HG02938 (cell line): ENCODE results near the gene BTBD9.

Experiments
- ATAC-seq: cut with Tn5 transposase; IDR thresholded peaks from one replicate; pipeline ENCODE4 v1.9.1; 2021; ENCODE audit warnings: mild to moderate bottlenecking, moderate library complexity; ENCODE audit not compliant: unreplicated experiment

BTBD9 gene

DNA sequence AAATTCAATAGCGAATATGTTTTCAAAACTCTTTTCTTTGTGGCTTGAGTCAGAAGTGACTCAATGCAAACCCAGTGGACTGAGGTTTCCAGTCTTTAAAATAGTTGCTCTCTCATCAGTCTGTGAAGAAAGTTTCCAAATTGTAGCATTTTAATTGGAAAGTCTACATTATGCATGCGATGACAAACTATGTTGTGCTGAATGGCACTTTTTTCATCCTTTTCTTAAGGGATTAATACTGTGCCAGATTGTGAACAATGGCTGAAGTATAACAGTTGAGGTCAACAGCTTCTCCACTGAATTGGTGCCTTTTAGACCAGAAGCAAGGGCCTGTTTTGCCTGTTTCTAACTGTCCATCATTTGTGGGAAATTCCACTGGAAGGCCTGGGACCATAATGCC is 377.1 kb downstream of the BTBD9 start:
- no peak for ATAC-seq

DNA sequence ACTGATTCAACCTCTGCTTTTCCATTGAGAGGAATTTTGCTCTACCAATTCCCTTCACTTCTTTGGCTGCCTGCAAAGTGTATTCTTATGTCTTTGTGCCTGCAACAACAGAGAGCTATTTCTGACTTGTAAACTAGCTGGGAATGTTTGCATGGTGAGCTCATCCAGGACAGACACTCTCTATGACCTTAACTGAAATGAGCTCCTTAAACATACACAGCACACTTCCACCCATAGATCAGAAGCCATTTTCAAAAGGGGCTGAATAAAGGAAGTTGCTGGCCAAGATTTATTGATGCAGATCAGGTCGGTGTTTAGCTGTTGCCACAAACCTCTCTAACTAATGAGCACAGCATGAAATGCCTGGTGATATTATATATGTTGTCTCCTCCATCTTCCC is 377.7 kb downstream of the BTBD9 start:
- no peak for ATAC-seq

DNA sequence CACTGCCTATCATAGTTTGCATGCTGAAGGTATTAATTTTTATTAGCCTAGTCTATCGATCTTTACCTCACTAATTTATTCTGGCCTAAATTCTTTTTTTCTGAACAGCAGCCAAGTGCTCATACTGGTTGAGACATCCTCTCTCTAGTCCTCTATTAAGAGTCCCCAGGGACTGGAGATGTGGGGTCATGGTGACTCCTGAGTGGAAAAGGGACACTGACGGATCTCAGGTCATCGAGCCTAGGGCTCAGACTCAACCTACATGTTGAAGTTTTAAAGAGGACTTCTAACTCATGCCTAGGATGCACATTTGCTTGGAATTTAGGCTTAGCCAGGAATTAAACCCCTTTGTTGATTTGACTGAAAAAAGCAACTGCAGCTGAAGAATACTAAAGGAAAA is 378.1 kb downstream of the BTBD9 start:
- ATAC-seq: no peak

DNA sequence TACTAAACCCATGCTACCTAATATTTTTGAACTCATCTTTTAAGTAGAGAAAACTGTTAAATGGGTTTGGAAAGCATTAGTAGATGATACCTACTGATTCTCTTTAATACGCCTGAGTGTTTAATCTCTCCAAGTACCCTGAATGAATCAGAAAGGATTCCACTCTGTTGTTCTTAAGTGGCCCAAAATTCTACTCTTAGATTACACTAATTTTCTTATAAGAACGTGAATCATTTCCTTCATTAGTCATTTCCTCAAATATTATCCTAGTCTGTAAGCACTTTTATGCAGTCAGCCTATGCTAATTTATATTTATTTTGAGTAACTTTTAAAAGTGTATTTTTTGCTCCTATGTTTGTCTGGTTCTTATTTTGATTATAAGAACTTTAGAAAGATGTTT is 380.0 kb downstream of the BTBD9 start:
- no peak for ATAC-seq

DNA sequence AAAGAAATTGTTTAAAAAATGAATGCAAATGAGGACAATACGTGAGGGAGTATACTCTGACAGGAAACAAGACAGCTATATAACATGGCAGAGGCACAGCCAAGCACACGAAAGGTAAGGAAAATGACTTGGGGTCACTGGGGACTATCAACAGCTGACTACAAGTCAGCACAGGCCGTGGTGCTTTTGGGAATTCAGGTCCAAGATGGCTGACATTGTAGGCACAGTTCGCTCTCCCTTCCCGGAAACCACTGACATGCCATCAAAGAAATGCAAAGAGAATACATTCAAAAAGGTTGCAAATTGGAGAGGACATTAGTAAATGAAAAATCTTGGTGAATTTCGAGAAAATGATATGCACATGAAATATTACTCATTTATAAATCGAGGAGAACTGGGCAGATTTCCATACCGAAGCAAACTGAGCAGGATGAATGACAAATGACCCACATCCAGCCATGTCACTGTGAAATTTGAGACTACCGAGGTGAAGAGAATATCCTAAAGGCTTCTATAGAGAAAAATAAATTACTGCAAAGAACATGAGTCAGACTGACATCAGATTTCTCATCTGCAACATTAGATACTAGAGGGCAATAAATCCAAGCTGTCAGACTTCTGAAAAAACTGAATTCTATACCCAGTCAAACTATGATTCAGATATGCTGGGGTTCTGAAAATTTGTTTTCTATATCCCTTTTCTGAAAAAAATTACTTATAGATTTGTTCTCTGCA is 391.1 kb downstream of the BTBD9 start:
- ATAC-seq: no peak

DNA sequence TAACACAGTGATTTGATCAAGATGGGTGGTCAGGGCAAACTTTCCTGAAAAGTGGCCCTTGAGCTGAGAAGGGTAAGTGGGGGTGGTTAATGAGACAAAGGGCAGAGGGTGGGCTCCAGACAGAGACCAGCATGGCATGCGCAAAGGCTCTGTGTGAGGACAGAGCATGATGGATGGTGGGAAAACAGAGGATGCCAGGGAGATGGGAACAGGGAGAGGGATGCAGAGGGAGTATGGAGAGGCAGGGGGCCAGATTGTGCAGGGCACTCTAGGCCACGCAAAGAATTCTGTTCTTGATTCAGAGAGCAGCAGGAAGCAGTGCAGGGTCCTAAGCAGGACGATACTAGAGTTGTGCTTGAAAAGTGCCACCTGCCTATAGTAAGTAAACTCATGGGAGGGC is 394.4 kb downstream of the BTBD9 start:
- ATAC-seq: no peak

DNA sequence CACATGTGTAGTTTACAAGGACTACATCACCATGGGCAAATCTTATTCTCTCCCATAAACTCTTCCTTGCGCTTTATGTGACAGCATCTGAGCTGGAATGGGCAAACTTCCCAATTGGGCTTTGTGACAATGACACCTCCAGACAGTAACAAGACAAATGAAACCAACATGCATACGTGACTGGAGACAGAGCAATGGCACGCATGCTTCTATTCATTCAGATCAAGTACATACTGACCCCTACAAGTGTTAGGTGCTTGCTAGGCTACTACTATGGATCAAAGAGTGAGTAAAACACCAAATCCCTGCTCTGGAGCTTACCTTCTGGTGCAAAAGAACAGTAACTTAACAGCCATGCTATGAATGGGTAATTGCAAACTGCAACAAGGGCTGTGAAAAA is 394.9 kb downstream of the BTBD9 start:
- ATAC-seq: no peak

DNA sequence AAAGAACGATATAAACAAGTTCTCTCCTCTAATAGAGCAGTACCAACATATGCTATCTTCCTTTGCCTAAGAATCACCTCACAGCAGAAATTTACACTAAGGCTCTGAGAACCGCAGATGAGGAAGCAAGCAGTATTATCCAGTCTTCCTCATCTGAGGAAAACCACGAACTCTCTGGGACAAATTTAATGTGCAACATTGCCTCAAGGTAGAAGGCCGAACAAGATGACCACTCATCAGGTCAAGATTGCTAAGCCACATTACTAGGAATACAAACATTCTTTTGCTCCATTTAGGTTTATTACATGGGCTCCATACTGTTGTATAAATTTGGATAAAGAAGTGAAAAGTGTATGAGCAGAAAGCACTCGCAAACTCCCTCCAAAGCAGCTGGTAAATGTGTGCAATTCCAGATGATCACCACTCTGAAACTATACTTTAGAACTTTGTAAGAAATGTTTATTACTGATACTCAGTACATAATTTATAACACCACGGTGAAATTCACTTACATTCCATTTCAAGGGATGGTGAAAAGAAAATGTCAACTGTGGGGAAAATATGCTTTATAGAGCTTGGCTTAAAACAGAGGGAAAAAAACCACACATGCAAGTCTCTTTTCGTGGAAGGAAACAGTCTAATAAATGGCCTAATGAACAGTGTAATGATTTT is 398.4 kb downstream of the BTBD9 start:
- no peak for ATAC-seq

DNA sequence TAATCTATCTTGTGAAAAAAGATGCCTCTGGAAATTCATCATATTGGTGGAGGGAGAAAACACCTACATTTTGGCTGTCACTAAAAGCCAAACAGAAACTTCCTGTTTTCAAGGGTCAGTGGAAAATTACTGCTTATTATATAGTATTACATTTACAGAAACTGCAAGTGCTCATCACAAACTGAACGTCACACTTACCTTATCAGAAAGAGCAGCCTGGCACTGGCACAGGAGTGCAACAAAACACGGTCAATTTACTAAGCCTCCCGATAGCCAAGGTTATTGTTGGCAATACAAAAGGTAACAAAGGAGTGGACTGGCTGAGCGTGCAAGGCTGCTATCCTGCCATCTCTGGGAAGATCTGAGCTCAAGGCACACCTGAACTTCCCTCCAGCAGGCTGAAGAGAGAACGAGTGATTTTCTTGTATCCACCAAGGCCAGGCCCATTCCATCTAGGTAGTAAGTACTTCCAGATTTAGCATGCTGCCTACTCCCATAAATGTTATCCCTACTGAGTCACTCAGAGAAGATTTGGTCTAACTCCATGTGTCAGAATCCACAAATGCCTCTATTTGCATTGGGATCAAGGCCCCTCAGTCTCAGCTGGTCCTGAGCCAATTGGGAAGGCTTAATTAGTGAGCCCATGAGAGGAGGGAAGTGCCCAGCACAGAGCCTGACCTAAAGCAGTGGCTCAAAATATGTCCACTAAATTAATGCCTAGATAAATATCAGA is 399.8 kb downstream of the BTBD9 start:
- no peak for ATAC-seq

DNA sequence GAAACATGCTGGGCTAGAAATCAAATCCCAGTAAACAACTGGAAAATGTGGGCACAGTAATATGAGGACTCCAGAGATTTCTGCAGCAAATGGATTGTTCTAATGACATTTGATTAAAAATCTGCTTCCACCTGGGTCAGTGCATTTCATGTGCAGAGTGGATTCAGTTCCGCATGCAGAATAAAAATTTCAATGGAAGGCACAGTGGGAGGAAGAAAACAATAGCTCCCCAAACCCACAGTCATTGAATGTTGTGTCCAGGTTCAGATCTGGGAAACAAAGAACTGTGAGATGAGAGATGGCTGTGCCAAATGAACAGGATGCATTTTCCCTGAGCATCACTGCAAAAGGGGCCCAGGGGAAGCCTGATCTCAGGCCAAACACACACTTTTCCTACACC is 403.1 kb downstream of the BTBD9 start:
- no peak for ATAC-seq

DNA sequence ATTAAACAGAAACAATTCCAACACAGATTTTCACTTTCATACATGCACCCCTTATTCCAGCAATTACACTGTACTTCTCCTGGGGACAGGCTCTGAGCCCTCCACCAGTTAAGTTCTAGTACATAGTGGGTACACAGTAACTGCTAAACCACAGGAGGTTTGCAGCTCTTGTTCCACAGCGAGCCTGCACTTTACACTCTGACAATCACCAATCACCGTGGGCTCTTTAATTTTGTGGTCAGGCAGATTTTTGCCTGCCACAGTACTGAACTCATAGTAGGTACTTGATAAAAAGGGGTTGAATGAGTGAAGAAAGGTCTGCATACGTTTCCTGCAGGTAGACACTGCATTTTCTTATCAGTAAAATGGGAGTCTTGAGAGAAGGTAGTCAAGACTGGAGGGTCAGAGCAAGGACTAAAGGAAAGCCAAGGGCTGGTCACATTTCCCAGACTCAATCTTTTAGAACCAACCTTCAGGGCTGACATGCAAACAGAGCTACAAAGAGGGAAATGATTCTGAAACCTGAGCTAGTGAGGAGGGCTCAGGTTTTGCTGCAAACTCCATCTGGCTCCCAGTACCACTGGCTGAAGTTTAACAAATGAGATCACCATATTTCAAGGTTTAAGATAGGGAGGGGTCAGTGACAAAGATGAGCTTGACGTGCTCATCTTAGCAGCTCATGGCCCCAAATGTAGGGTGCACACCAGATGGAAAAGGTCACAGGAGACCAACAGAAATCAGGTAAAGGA is 404.6 kb downstream of the BTBD9 start:
- ATAC-seq: peak; percentile 58

DNA sequence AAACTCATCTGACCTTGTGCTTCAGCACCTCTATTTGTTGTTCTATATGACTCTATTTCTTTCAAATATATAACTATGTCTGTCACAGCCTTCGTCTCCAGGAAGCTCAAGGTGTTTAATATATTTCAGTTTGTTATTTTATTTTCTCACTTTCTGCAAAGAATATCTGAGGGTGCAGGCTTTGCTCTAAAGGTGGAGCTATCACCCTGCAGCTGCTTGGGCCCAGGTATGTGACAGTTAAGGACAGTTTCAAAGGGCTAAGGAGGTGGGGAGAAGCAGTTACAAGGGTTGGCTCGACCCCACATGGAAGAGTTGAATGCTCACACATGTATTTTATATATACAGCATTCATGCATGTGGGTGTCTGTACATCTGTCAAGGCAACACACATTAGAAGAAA is 405.6 kb downstream of the BTBD9 start:
- ATAC-seq: no peak

DNA sequence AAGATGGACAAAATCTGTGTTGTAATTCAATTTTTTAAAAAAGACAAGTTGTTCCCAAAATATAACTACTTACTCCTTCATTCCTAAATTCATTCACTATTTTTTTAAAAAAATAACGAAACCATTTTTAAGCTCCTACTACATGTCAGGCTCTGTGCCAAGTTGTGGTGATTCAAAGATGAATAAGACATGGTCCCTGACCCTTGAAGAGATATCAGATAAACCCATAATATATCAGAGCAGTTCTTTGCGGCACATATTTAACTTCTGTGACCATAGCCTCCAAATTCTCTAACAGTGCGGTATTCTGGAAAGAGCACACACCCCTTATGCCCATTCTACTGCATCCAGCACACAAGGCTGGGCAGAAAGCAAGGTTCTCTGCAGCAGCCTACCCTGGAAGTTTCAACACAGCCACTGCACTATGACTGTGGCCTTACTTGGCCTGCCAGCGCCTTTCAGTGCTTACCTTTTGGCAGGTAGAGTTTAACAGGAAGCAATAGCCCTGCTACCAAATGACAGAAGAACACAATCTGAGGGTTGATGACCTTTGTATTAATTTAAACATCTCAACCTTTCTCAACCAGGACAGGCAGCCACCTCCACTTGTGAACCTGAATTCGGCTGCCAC is 406.5 kb downstream of the BTBD9 start:
- ATAC-seq: no peak

DNA sequence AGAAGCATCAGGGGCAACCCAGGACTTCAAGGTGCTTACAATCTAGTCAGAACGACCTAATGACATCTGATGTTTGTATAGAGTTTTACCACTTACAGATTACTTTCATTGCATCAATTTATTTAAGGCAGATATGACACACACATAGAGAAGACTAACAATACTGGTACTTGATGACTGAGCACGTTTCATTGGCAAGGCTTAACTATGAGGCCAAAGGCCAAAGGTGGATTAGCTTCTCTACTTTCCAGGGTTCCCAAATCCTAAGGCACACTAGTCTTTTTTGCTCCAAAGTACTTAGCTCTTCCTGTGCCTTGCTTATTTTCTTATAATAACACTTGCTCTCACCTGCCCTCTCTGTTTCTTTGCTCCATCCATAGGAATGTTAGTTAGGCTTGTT is 414.0 kb downstream of the BTBD9 start:
- no peak for ATAC-seq

DNA sequence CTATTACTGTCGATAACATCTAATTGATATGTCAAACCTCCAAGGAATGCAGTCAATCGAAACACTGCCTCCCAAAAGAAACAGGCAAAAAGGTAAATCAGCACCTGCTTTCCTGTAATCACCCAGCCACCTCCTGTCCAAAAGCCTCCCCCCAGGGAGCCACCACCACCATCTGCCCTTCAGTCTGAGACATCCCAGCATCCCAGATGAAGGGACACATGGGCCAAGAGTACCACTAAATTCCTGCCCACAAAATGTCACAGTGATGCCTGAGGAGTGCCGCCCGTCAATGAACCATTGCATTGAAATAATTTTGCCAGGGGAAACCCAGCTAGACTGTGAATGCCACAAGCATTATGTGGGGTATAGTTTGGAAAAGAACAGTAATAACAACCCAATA is 418.5 kb downstream of the BTBD9 start:
- ATAC-seq: no peak

DNA sequence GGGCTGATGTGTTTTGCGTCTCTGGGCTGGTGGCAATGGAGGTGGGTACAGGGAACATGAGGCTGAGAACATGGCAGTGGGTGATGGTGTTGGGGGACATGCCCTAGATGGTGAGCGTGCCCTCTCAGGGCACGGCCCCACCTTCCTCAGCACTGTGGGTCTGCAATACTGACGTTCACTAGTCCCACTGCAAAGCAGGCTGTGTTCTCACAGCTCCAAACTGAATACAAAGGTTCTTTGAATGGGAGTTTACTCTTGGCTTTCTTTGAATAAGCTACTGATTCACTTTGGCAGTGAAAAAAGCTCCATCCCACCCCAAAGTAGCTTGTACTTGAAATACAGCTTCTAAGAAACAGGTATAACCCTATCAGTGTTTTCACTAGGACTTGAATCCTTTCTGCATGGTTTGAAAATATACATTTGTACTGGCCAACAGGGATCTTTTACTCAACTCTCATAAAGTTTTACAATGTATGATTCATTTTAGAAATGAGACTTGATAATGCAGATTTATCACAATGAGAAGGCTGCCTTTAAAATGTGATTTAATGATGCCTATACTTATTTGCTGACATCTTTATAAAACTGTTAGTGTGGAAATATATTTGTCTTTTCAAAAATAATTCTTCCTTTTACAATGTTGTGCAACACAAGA is 419.5 kb downstream of the BTBD9 start:
- ATAC-seq: no peak

DNA sequence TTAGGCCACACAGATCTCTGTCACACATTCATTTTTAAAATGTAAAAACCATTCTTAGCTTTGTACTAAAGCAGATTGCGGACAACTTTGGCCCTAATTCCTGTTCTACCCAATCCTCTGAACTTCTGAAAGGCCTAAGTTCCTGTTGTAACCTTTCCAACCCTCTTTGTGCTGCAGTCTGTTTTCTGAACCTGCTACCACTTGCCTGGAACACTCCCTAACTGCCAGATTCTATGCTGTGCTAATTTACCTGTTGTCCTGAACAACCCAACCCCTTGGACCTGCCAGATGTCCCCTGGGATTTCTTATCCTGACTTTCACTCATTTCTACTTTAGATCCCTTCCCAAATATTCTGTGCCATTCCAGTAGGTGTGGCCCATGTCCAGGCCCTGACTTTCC is 421.5 kb downstream of the BTBD9 start:
- no peak for ATAC-seq

DNA sequence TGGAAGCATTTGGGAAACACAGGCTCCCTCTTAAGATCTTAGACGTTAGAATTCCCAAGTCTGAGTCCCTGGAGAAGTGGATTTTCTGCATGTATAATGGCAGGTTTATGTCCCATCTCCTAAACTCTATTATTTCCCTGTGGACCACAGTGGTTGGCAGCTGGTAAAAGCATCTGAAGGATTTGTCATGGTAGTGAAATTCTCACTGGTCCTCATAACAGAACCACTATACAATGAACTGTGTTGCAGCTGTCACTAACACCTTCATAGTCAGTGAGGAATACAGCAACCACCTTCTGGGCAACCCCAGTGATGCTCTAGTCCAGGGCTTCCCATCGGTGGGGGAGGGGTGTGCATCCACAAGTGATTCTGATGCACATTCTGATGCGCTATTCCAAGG is 423.3 kb downstream of the BTBD9 start:
- no peak for ATAC-seq

DNA sequence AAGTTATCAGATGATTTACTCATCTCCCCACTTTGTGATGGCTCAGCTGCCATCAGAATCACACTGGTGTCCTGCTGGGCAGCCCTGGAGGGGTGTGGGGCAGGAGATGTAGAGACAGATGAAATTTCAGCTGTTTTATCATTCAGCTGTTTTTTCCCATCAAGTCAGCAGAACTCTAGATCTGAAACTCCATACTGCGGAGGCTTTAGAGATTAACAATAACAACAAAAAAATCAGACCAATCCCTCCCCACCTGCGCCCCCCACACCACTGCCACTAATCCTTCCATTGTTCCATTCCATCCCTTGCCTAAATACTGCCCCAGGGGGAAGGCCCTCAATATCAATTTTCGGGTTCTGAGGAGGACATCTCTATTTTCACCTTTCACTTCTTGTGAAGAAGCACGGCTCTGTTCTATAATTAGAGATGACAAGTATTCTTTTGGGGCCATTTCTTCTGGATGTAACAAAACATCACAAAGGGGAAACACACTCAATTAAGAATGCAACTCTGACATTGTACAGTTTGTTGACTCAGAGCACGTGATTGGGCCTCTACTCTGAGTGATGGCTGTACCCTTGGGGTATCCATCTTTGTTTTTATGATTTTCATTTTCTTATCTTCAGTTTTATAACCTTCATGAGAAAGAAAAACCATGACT is 423.9 kb downstream of the BTBD9 start:
- no peak for ATAC-seq

DNA sequence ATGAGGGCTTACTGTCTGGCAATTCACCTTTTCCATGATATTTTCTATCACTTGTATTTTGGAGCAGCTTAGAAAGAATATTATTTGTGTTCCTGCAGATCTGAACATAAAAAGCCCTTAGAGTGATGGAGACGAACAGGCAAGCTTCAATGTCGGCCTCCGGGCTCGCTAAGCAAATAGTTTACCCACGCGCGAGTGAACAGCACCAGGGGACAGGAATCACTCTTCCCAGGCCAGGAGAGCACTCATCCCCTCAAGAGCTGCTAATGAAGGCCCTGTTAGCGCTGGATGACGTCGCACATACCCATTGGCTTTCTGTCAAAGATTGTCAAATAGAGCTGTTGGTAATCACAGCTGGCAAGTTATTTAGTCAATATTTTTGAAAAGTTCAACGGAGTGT is 424.5 kb downstream of the BTBD9 start:
- no peak for ATAC-seq
